Measurements from ENCODE around the gene CERS1. TPM values are rescaled to one million over a fixed set of nuclear protein-coding genes. Genes with fewer than 3 reads are reported as not detected.
"Not testable (repeated sequence)": the region's sequence is repeated elsewhere in the genome, so short reads cannot be mapped to it uniquely, and the experiment has no call there.

Gene CERS1
- total RNA-seq, 4 donors from 2014 or later = 0.39 to 0.57 TPM; not detected in 2

DNA sequence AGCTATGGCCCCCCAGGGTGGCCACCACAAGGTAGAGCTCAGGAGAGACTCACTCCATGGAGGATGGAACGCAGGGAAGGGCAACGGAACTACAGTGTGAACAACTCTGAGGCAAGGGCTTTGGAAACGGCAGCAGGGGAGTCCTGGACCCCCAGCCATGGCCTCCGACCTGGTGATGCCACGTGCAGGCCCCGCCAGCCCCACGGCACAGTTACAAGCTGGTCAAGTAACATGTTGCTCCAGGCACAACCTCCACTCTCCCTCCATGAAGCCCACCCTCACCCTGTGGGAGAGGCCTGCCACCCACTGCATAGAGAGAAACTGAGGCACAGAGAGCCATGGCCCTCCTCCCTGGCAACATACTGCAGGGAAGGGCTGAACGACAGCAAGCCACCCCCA is 9.1 kb upstream of the CERS1 start:
- intact Hi-C loops (cut with DNase I; ENCODE audit: low total_unique reads) = no loop called here
- DNase-seq (ENCODE audit: low spot score in 2 of 2) = no peak
- 77 to 91% methylated on average over 5 to 8 of the region's 8 CpGs for WGBS, 2 donors
- no peak for TF ChIP-seq POLR2A (IDR thresholded peaks at IDR 0.05)
- no peak for TF ChIP-seq CTCF (IDR thresholded peaks at IDR 0.05)
- no peak overlapping the region for H3K4me3 ChIP-seq (ENCODE audit: low read depth, poor library complexity, severe bottlenecking)

DNA sequence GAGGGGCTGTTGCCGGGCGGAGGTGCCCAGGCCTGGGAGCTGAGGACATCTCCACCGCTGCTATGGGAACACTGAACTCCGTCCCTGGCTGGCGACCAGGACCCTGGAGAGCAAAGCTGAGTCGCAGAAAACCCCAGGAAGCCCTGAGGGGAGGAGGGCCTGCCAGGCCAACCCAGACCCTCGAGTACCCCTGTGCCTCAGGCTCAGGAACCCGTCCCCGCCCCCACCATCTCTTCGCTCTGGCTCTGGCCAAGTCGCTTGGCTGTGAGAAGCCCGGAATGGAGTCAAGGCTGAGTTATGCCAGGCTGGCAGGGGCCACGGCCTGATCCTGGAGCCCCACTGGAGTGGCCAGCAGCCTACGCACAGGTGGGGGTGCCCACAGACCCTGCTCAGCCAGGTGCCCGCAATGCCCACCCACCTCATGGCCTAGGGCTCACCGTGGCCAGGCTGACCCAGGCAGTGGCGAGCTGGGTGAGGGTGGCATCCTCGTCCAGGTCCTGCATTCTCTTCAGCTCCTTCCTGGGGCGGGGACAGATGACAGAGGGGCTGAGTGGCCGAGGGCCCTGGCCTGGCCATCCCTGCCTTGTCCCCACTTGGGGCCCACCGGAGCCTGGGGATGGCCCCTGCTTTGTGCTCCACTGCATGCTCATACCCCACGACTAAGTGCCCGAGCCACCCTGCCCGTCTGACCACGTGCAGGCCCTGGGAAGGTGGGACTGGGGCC is 8.5 kb upstream of the CERS1 start:
- intact Hi-C loops (cut with DNase I; ENCODE audit: low total_unique reads) = no loop called here
- H3K4me3 ChIP-seq (ENCODE audit: low read depth, poor library complexity, severe bottlenecking) = no peak overlapping the region
- DNase-seq (ENCODE audit: low spot score in 2 of 2) = no peak
- no peak for TF ChIP-seq POLR2A (IDR thresholded peaks at IDR 0.05)
- TF ChIP-seq CTCF (IDR thresholded peaks at IDR 0.05) = no peak
- 90 to 93% methylated on average over 24 of the region's 25 CpGs for WGBS, 2 donors

GRCh38 chr19:18903156-18904037 is 7.4 kb upstream of the CERS1 start:
- DNase-seq (ENCODE audit: low spot score in 2 of 2) = no peak
- intact Hi-C loops (cut with DNase I; ENCODE audit: low total_unique reads) = no loop called here
- H3K4me3 ChIP-seq (ENCODE audit: low read depth, poor library complexity, severe bottlenecking) = no peak overlapping the region
- TF ChIP-seq POLR2A (IDR thresholded peaks at IDR 0.05) (no peak), CTCF (IDR thresholded peaks at IDR 0.05) (no peak)
- WGBS, 2 donors = 91% methylated on average over 24 to 28 of the region's 29 CpGs

GRCh38 chr19:18902519-18902918 is 6.6 kb upstream of the CERS1 start:
- intact Hi-C loops (cut with DNase I; ENCODE audit: low total_unique reads); DNase-seq (ENCODE audit: low spot score in 2 of 2); H3K4me3 ChIP-seq (ENCODE audit: low read depth, poor library complexity, severe bottlenecking): not testable (repeated sequence)
- WGBS, 2 donors = 89 to 93% methylated on average over 5 of the region's 5 CpGs

GRCh38 chr19:18901491-18901890 is 5.5 kb upstream of the CERS1 start:
- WGBS, 2 donors = 95 to 96% methylated on average over 7 of the region's 7 CpGs
- intact Hi-C loops (cut with DNase I; ENCODE audit: low total_unique reads) = no loop called here
- no peak for TF ChIP-seq CTCF (IDR thresholded peaks at IDR 0.05)
- TF ChIP-seq POLR2A (IDR thresholded peaks at IDR 0.05) = no peak

DNA sequence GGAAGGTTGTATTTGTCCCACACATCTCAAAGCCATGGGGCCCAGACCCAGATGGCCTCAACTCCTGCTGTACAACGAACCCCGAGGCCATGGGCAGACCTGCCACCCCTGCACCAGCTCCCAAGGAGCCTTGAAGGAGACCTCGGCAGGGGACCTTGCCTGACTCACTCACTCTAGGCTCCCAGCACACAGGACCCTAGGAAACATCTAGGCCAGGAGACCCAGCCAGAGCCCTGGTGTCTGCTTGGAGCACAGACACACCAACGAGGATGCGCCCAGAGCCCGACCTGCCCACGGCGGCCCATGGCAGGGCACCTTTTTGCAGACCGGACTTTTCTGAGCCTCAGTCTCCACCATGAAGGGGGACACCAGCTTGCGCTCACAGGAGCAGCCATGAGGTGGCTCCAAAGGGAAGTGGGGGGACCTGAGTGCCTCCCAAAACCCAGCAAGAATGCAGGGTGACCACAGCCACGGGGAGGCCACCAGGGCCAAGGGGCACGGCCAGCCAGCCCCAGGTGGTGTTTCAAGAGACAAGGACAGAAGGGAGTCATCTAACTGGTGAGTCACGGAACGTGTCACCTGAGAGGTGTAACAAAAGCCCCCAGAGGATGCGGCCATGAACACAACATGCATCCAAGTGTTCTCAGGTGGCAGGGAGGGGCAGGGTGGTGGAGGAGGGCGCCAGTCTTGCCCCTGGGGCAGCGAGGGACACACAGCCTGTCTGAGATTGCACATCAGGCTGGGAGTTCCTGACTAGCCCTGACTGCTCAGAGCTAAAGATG is 4.9 kb upstream of the CERS1 start:
- intact Hi-C loops (cut with DNase I; ENCODE audit: low total_unique reads) = no loop called here
- 85 to 91% methylated on average over 15 to 16 of the region's 17 CpGs for WGBS, 2 donors
- no peak for DNase-seq (ENCODE audit: low spot score in 2 of 2)
- TF ChIP-seq POLR2A (IDR thresholded peaks at IDR 0.05) (no peak), CTCF (IDR thresholded peaks at IDR 0.05) (no peak)
- H3K4me3 ChIP-seq (ENCODE audit: low read depth, poor library complexity, severe bottlenecking) = no peak overlapping the region

More at GRCh38 chr19:18901491-18901890, 5.5 kb upstream of the CERS1 start:
- DNase-seq (ENCODE audit: low spot score in 2 of 2) = no peak
- H3K4me3 ChIP-seq (ENCODE audit: low read depth, poor library complexity, severe bottlenecking) = no peak overlapping the region
